SK-N-SH treated with all-trans-retinoic acid at 6 μM for 48 hours (cell line): Measurements from ENCODE around the gene SOX8.

Experiments used
- ARNTL ChIP-seq: fragments of 450-650 bp; formaldehyde crosslinking; IDR thresholded peaks from 2 replicates; pipeline ENCODE4 v1.5.0; 2020; ENCODE audit warnings: low read depth, mild to moderate bottlenecking, moderate library complexity, borderline replicate concordance
- BACH2 ChIP-seq: fragments of 250-450 bp; sonication (Bioruptor Pico); IDR thresholded peaks from 2 replicates; pipeline ENCODE4 v1.9.0; 2021; ENCODE audit warnings: mild to moderate bottlenecking, borderline replicate concordance
- PPARA ChIP-seq: fragments of 250-450 bp; sonication (Bioruptor Pico); IDR thresholded peaks from 2 replicates; pipeline ENCODE4 v1.5.0; 2020; ENCODE audit warnings: mild to moderate bottlenecking, borderline replicate concordance
- RARB ChIP-seq: fragments of 250-450 bp; sonication (Bioruptor Pico); IDR thresholded peaks from 2 replicates; pipeline ENCODE4 v1.8.0; 2021; ENCODE audit warnings: mild to moderate bottlenecking, moderate library complexity
- TSHZ2 ChIP-seq: fragments of 250-450 bp; sonication (Bioruptor Pico); IDR thresholded peaks from 2 replicates; pipeline ENCODE4 v1.5.0; 2020; ENCODE audit warnings: mild to moderate bottlenecking, moderate library complexity
- ZC3H10 ChIP-seq: fragments of 250-450 bp; sonication (Bioruptor Pico); IDR thresholded peaks from 2 replicates; pipeline ENCODE4 v1.5.1; 2021; ENCODE audit warnings: mild to moderate bottlenecking, moderate library complexity
- ZFP3 ChIP-seq: fragments of 250-450 bp; sonication (Bioruptor Pico); IDR thresholded peaks from 2 replicates; pipeline ENCODE4 v1.5.0; 2020; ENCODE audit warnings: mild to moderate bottlenecking, moderate library complexity
- ZFP30 ChIP-seq: fragments of 450-650 bp; formaldehyde crosslinking; IDR thresholded peaks from 2 replicates; pipeline ENCODE4 v1.5.0; 2022; ENCODE audit warnings: mild to moderate bottlenecking, moderate library complexity
- ZNF70 ChIP-seq: fragments of 450-650 bp; formaldehyde crosslinking; IDR thresholded peaks from 2 replicates; pipeline ENCODE4 v1.5.0; 2020; ENCODE audit warnings: mild to moderate bottlenecking, moderate library complexity
- ZNF8 ChIP-seq: fragments of 450-650 bp; formaldehyde crosslinking; IDR thresholded peaks from 2 replicates; pipeline ENCODE4 v1.5.0; 2020; ENCODE audit warnings: mild to moderate bottlenecking, moderate library complexity
- TF ChIP-seq, protein P1 (sequence below): fragments of 250-450 bp; sonication (Bioruptor Pico); IDR thresholded peaks from 2 replicates; pipeline ENCODE4 v1.5.1; 2020; ENCODE audit warnings: low read depth, mild to moderate bottlenecking, moderate library complexity
- TF ChIP-seq, protein P2 (sequence below): fragments of 250-450 bp; sonication (Bioruptor Pico); IDR thresholded peaks from 2 replicates; pipeline ENCODE4 v1.8.0; 2020; ENCODE audit warnings: mild to moderate bottlenecking, moderate library complexity, borderline replicate concordance

GRCh38 chr16:1019231-1020090 lies 37.9 kb downstream of the SOX8 start:
- TF ChIP-seq ZFP3 (CRISPR knock-in tag) = no peak
- TF ChIP-seq RARB (CRISPR knock-in tag) = no peak
- TF ChIP-seq ZNF70 (CRISPR knock-in tag) = no peak
- TF ChIP-seq BACH2 (CRISPR knock-in tag) = no peak
- no peak for TF ChIP-seq ZNF8
- no peak for TF ChIP-seq ZC3H10 (CRISPR knock-in tag)
- TF ChIP-seq TSHZ2 (CRISPR knock-in tag) = no peak
- TF ChIP-seq, protein P1, sequence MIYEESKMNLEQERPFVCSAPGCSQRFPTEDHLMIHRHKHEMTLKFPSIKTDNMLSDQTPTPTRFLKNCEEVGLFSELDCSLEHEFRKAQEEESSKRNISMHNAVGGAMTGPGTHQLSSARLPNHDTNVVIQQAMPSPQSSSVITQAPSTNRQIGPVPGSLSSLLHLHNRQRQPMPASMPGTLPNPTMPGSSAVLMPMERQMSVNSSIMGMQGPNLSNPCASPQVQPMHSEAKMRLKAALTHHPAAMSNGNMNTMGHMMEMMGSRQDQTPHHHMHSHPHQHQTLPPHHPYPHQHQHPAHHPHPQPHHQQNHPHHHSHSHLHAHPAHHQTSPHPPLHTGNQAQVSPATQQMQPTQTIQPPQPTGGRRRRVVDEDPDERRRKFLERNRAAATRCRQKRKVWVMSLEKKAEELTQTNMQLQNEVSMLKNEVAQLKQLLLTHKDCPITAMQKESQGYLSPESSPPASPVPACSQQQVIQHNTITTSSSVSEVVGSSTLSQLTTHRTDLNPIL (CRISPR knock-in tag) = no peak
- TF ChIP-seq, protein P2, sequence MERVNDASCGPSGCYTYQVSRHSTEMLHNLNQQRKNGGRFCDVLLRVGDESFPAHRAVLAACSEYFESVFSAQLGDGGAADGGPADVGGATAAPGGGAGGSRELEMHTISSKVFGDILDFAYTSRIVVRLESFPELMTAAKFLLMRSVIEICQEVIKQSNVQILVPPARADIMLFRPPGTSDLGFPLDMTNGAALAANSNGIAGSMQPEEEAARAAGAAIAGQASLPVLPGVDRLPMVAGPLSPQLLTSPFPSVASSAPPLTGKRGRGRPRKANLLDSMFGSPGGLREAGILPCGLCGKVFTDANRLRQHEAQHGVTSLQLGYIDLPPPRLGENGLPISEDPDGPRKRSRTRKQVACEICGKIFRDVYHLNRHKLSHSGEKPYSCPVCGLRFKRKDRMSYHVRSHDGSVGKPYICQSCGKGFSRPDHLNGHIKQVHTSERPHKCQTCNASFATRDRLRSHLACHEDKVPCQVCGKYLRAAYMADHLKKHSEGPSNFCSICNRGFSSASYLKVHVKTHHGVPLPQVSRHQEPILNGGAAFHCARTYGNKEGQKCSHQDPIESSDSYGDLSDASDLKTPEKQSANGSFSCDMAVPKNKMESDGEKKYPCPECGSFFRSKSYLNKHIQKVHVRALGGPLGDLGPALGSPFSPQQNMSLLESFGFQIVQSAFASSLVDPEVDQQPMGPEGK (CRISPR knock-in tag) = no peak
- no peak for TF ChIP-seq PPARA (CRISPR knock-in tag)
- TF ChIP-seq ARNTL (CRISPR knock-in tag) = no peak
- TF ChIP-seq ZFP30 (CRISPR knock-in tag) = no peak
